NB4 (cell line): ENCODE measurements around the gene ZNF182.

Experiments used
- POLR2A ChIP-seq: IDR thresholded peaks from 2 replicates; pipeline ENCODE4 v1.6.1; 2011; ENCODE audit warnings: mild to moderate bottlenecking; ENCODE audit not compliant: insufficient read length; ENCODE audit errors: extremely low read depth
- TF ChIP-seq, protein P1 (sequence below): IDR thresholded peaks from one replicate; pipeline ENCODE4 v1.5.1; 2012; ENCODE audit warnings: low read depth, low read length

DNA sequence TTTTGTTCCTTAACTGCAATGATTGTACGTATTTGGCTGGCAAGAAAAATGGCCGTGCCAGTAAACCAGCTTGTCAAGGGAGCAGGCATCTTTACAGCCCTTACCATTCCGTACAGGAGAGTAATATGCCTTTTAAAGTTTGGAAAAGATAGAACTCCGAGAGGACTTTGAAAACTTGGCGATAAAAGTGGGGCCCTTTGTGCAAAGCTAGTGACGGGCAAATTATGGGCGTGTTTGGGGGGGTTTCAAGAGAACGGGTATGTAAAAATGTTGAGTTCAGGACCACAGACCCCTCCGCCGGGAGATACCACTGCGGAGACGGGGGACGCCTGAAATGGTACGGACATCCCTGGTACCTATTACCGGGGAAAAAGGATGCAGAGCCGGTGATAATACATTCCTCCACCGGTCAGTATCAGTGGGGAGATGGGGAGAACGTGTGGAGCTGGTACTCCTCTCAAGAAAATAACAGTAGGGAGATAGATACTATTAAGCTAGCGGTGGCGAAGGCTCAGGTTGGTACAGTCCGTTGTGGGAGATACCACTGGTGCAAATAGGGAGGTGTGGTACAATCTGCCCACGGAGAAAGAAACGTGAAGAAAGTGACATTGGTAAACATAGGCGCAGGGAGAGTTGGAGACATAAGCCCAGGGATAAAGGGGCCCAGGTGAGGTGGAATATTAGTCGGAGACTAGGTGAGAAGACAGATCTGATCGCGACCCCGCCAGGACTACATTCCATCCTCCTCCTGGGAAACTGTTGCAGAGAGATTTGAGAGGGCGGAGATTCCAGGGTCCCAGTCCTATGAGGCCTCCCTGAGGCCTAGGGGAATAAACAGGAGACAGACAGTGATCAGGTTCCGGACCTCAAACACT, 17.5 kb upstream of the ZNF182 start:
- TF ChIP-seq, protein P1, sequence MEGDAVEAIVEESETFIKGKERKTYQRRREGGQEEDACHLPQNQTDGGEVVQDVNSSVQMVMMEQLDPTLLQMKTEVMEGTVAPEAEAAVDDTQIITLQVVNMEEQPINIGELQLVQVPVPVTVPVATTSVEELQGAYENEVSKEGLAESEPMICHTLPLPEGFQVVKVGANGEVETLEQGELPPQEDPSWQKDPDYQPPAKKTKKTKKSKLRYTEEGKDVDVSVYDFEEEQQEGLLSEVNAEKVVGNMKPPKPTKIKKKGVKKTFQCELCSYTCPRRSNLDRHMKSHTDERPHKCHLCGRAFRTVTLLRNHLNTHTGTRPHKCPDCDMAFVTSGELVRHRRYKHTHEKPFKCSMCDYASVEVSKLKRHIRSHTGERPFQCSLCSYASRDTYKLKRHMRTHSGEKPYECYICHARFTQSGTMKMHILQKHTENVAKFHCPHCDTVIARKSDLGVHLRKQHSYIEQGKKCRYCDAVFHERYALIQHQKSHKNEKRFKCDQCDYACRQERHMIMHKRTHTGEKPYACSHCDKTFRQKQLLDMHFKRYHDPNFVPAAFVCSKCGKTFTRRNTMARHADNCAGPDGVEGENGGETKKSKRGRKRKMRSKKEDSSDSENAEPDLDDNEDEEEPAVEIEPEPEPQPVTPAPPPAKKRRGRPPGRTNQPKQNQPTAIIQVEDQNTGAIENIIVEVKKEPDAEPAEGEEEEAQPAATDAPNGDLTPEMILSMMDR = no peak
- TF ChIP-seq POLR2A = no peak
